Gastroesophageal sphincter (tissue), 4 donors: ENCODE measurements around the gene FSD2. TPM values are rescaled to one million over a fixed set of nuclear protein-coding genes. Genes with fewer than 3 reads are reported as not detected.

Experiments
- ATAC-seq: fragments of 150-250 bp; one replicate; pipeline ENCODE4 v1.9.1; 2016; ENCODE audit warnings: mild to moderate bottlenecking, moderate library complexity
- H3K27ac ChIP-seq, 4 donors: fragments of 200-600 bp; sonication (generic) in 3 of 4; 1 replicate in 3 of 4; 2 replicates in 1 of 4; pipeline ENCODE4 v1.5.1; 2016 to 2019
- H3K27me3 ChIP-seq: fragments of 200-600 bp; sonication (generic); one replicate; pipeline ENCODE4 v1.5.1; 2019
- H3K36me3 ChIP-seq, 2 donors: fragments of 200-600 bp; sonication (generic); one replicate each; pipeline ENCODE4 v1.5.1; 2019; ENCODE audit warnings: control low read depth in 1 of 2
- H3K4me1 ChIP-seq, 3 donors: fragments of 200-600 bp; sonication (generic); 1 replicate in 2 of 3; 2 replicates in 1 of 3; pipeline ENCODE4 v1.5.1; 2016 to 2019; ENCODE audit warnings: control low read depth in 2 of 3
- H3K4me3 ChIP-seq, 2 donors: fragments of 200-600 bp; sonication (generic); one replicate each; pipeline ENCODE4 v1.5.1; 2019; ENCODE audit warnings: mild to moderate bottlenecking in 1 of 2, moderate library complexity in 1 of 2
- H3K9me3 ChIP-seq, 3 donors: fragments of 200-600 bp; sonication (generic); one replicate each; pipeline ENCODE4 v1.5.1; 2017 to 2019; ENCODE audit warnings: control low read depth in 2 of 3
- CTCF ChIP-seq, 4 experiments: fragments of 200-600 bp in 2 of 4; fragments of 450-650 bp in 2 of 4; sonication (generic) in 1 of 4; IDR thresholded peaks; one replicate each; pipeline ENCODE4 v1.5.1; 2017 to 2019; ENCODE audit warnings: antibody characterized with exemption in 4 of 4, mild to moderate bottlenecking in 2 of 4, moderate library complexity in 2 of 4
- EP300 ChIP-seq: sonication (generic); formaldehyde crosslinking; IDR thresholded peaks from one replicate; pipeline ENCODE4 v1.6.1; 2017; ENCODE audit warnings: antibody characterized with exemption, mild to moderate bottlenecking
- POLR2A ChIP-seq, 2 donors: fragments of 450-650 bp; IDR thresholded peaks; one replicate each; pipeline ENCODE4 v1.6.1; 2017; ENCODE audit warnings: antibody characterized with exemption in 2 of 2, mild to moderate bottlenecking in 2 of 2, moderate library complexity in 1 of 2
- POLR2AphosphoS5 ChIP-seq: sonication (generic); formaldehyde crosslinking; IDR thresholded peaks from one replicate; pipeline ENCODE4 v1.6.1; 2017; ENCODE audit warnings: antibody characterized with exemption
- WGBS, 2 donors: methylation state at CpG; one replicate each; pipeline ENCODE4 v1.1.5; 2018; ENCODE audit warnings: low coverage in 1 of 2; 5-methylcytosine and 5-hydroxymethylcytosine counted together
- total RNA-seq, 4 donors: library from RNA; depleted of rRNA; stranded (reverse); fragments of >200 nt; gene quantifications; one replicate each; pipeline ENCODE4 v1.1.0, GENCODE V29; 2016

The FSD2 gene
- total RNA-seq, 4 donors from 2014 or later = not detected

GRCh38 chr15:82764740-82765139 lies 41.1 kb downstream of the FSD2 start:
- WGBS, 2 donors = 69 to 94% methylated on average over 4 to 7 of the region's 9 CpGs
- H3K9me3 ChIP-seq = no peaks in the 10 kb centered on the region
- no peak overlapping the region for H3K27ac ChIP-seq
- no peak overlapping the region for H3K4me3 ChIP-seq
- TF ChIP-seq EP300 (no peak), CTCF (IDR thresholded peaks at IDR 0.05) (no peak), POLR2AphosphoS5 (no peak), POLR2A (IDR thresholded peaks at IDR 0.05) (no peak)
- ATAC-seq = no peak
- H3K4me1 ChIP-seq = no peaks in the 10 kb centered on the region
- peaks cover 0 to 59% of the 10 kb centered on the region in 2 donors for H3K36me3 ChIP-seq
- H3K27me3 ChIP-seq = no peaks in the 10 kb centered on the region

GRCh38 chr15:82764117-82764490 lies 41.8 kb downstream of the FSD2 start:
- Histone ChIP-seq H3K4me3 (no peak overlapping the region), H3K36me3 (peaks cover 0 to 63% of the 10 kb centered on the region in 2 donors), H3K4me1 (no peaks in the 10 kb centered on the region), H3K27ac (no peak overlapping the region), H3K9me3 (no peaks in the 10 kb centered on the region), H3K27me3 (no peaks in the 10 kb centered on the region)
- 75 to 92% methylated on average over 3 to 4 of the region's 4 CpGs for WGBS, 2 donors
- ATAC-seq = no peak
- TF ChIP-seq POLR2AphosphoS5 = no peak
- no peak for TF ChIP-seq POLR2A (IDR thresholded peaks at IDR 0.05)
- no peak for TF ChIP-seq CTCF (IDR thresholded peaks at IDR 0.05)

- Histone ChIP-seq H3K4me1 (no peaks in the 10 kb centered on the region), H3K4me3 (no peak overlapping the region), H3K27me3 (no peaks in the 10 kb centered on the region), H3K27ac (no peak overlapping the region), H3K36me3 (peaks cover 0 to 68% of the 10 kb centered on the region in 2 donors), H3K9me3 (no peaks in the 10 kb centered on the region)
- TF ChIP-seq CTCF (IDR thresholded peaks at IDR 0.05) (no peak), POLR2AphosphoS5 (no peak), EP300 (no peak), POLR2A (IDR thresholded peaks at IDR 0.05) (no peak)
- ATAC-seq = no peak
- WGBS, 2 donors = 89 to 93% methylated on average over 4 to 7 of the region's 7 CpGs
Observed at GRCh38 chr15:82763361-82764116, 42.3 kb downstream of the FSD2 start.

GRCh38 chr15:82751308-82751707 lies 54.6 kb downstream of the FSD2 start:
- Histone ChIP-seq H3K36me3 (peaks cover 0 to 38% of the 10 kb centered on the region in 2 donors), H3K27me3 (no peaks in the 10 kb centered on the region), H3K4me3 (peak overlapping the region; percentile 57 to 74), H3K4me1 (peaks cover 0 to 35% (median 19%) of the 10 kb centered on the region in 3 donors), H3K9me3 (no peaks in the 10 kb centered on the region), H3K27ac (no peak overlapping the region)
- no peak for TF ChIP-seq EP300
- TF ChIP-seq POLR2A (IDR thresholded peaks at IDR 0.05) = no peak
- TF ChIP-seq POLR2AphosphoS5 = no peak
- TF ChIP-seq CTCF (IDR thresholded peaks at IDR 0.05) = no peak
- ATAC-seq = no peak
- 32 to 49% methylated on average over 4 of the region's 4 CpGs for WGBS, 2 donors

GRCh38 chr15:82750831-82751180 lies 55.1 kb downstream of the FSD2 start:
- H3K9me3 ChIP-seq = no peaks in the 10 kb centered on the region
- peaks cover 0 to 33% of the 10 kb centered on the region in 2 donors for H3K36me3 ChIP-seq
- H3K27ac ChIP-seq = peak overlapping the region; percentile 84 to 97 (median 89)
- WGBS, 2 donors = 4 to 6% methylated on average over 6 to 7 of the region's 8 CpGs
- H3K27me3 ChIP-seq = no peaks in the 10 kb centered on the region
- peaks cover 0 to 35% (median 19%) of the 10 kb centered on the region in 3 donors for H3K4me1 ChIP-seq
- H3K4me3 ChIP-seq = peak overlapping the region; percentile 57 to 74
- ATAC-seq = no peak
- TF ChIP-seq POLR2A (IDR thresholded peaks at IDR 0.05) = no peak
